Osteoblast (primary cell): ENCODE data around the gene UBE2Z. TPM values are rescaled to one million over a fixed set of nuclear protein-coding genes. Genes with fewer than 3 reads are reported as not detected.

Source experiments
- DNase-seq: peaks from one replicate; pipeline ENCODE4 v3.0.0; 2011; ENCODE audit warnings: low spot score, mixed read lengths; ENCODE audit not compliant: insufficient read length; ENCODE audit errors: missing footprints
- H2AFZ ChIP-seq: 2 replicates; pipeline ENCODE4 v1.6.0; 2011; ENCODE audit warnings: mild to moderate bottlenecking, low read length
- H3K27ac ChIP-seq: 2 replicates; pipeline ENCODE4 v1.5.1; 2011; ENCODE audit warnings: mild to moderate bottlenecking, low read depth, low read length, moderate library complexity
- H3K27me3 ChIP-seq: 2 replicates; pipeline ENCODE4 v1.6.0; 2012; ENCODE audit warnings: mild to moderate bottlenecking, control low read depth, inconsistent platforms, low read length, moderate library complexity; ENCODE audit not compliant: insufficient read depth
- H3K36me3 ChIP-seq: 2 replicates; pipeline ENCODE4 v1.5.1; 2011; ENCODE audit warnings: mild to moderate bottlenecking, low read length, control low read depth, moderate library complexity; ENCODE audit not compliant: insufficient read depth
- H3K4me1 ChIP-seq: 2 replicates; pipeline ENCODE4 v1.5.1; 2011; ENCODE audit warnings: mild to moderate bottlenecking, low read length, control low read depth, moderate library complexity; ENCODE audit not compliant: insufficient read depth
- H3K4me2 ChIP-seq: 2 replicates; pipeline ENCODE4 v1.6.0; 2011; ENCODE audit warnings: mild to moderate bottlenecking, low read length; ENCODE audit not compliant: insufficient read depth
- H3K4me3 ChIP-seq: fragments of 200-600 bp; sonication (generic); 3 replicates; pipeline ENCODE4 v1.5.1; 2012; ENCODE audit warnings: mild to moderate bottlenecking, low read length, inconsistent platforms; ENCODE audit not compliant: insufficient read depth
- H3K79me2 ChIP-seq: 2 replicates; pipeline ENCODE4 v1.6.0; 2012; ENCODE audit warnings: mild to moderate bottlenecking, low read length, control low read depth, inconsistent platforms; ENCODE audit not compliant: insufficient read depth
- H3K9me3 ChIP-seq: 2 replicates; pipeline ENCODE4 v1.5.1; 2011; ENCODE audit warnings: low read depth, low read length, control low read depth
- H4K20me1 ChIP-seq: 2 replicates; pipeline ENCODE4 v1.6.0; 2012; ENCODE audit warnings: mild to moderate bottlenecking, low read length, control low read depth; ENCODE audit not compliant: insufficient read depth
- small RNA-seq: library from RNA; depleted of rRNA; stranded (forward); fragments of <200 nt; gene quantifications from one replicate; pipeline ENCODE3, GENCODE V24; 2012
- total RNA-seq: library from RNA; depleted of rRNA; stranded (reverse); fragments of >200 nt; gene quantifications from 2 replicates; pipeline ENCODE4 v1.2.3, GENCODE V29; 2012
- TF ChIP-seq, protein P1 (sequence below): IDR thresholded peaks from 2 replicates; pipeline ENCODE4 v1.5.1; 2011; ENCODE audit warnings: mild to moderate bottlenecking, low read depth, low read length, moderate library complexity; ENCODE audit errors: extremely low read depth

The UBE2Z gene
- total RNA-seq, 1 donor = 98.8 TPM

DNA sequence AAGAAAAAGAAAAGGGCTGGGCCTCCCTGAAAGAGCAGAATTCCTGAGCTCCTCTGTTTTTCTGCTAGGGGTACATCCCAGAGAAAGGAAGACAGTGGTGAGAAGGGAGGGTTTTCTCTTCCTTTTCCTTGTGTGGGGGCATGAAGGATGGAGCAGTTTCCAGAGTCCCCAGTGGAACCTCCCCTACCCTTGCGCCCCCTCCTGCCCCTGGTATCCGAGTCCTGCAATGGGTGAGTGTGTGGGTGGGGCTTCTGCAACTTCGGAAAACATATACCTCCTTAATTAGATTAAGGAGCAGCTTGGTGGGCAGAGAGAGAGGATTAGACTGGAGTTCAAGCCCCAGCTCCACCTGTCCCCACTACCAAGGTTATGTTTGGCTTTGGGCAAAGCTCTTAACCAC, 65.6 kb downstream of the UBE2Z start:
- Histone ChIP-seq H2AFZ (peak overlapping the region; percentile 2), H3K9me3 (no peaks in the 10 kb centered on the region), H3K4me2 (no peak overlapping the region), H3K4me3 (no peak overlapping the region), H3K27me3 (no peaks in the 10 kb centered on the region), H3K36me3 (no peaks in the 10 kb centered on the region), H4K20me1 (no peaks in the 10 kb centered on the region), H3K4me1 (peaks cover 21% of the 10 kb centered on the region), H3K27ac (no peak overlapping the region), H3K79me2 (no peaks in the 10 kb centered on the region)
- DNase-seq = no peak
- TF ChIP-seq, protein P1, sequence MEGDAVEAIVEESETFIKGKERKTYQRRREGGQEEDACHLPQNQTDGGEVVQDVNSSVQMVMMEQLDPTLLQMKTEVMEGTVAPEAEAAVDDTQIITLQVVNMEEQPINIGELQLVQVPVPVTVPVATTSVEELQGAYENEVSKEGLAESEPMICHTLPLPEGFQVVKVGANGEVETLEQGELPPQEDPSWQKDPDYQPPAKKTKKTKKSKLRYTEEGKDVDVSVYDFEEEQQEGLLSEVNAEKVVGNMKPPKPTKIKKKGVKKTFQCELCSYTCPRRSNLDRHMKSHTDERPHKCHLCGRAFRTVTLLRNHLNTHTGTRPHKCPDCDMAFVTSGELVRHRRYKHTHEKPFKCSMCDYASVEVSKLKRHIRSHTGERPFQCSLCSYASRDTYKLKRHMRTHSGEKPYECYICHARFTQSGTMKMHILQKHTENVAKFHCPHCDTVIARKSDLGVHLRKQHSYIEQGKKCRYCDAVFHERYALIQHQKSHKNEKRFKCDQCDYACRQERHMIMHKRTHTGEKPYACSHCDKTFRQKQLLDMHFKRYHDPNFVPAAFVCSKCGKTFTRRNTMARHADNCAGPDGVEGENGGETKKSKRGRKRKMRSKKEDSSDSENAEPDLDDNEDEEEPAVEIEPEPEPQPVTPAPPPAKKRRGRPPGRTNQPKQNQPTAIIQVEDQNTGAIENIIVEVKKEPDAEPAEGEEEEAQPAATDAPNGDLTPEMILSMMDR = no peak

Small RNA genes within 50 kb of the gene (small RNA-seq; reads per million reads assigned to genes)
- gene AC068531.1 (not detected), gene RF00263 (not detected), gene RF01210 (not detected), gene RNU1-42P (0.60 reads per million)

Other genes with a start within 250 kb of the UBE2Z start
- gene PRAC1, start 185.9 kb upstream of the UBE2Z start, total RNA-seq = 0.88 TPM in 1 of 2 replicates, not detected in the other
- not detected in 2 replicates for gene PRAC2, start 185.2 kb upstream of the UBE2Z start, total RNA-seq
- not detected in 2 replicates for gene HOXB13, start 179.7 kb upstream of the UBE2Z start, total RNA-seq
- gene TTLL6, start 91.2 kb upstream of the UBE2Z start, total RNA-seq = not detected in 2 replicates
- gene CALCOCO2, start 77.4 kb upstream of the UBE2Z start, total RNA-seq = 103 and 105 TPM in 2 replicates
- 17.4 and 21.7 TPM in 2 replicates for gene ATP5MC1, start 15.6 kb upstream of the UBE2Z start, total RNA-seq
- gene SNF8, start 36.4 kb downstream of the UBE2Z start, total RNA-seq = 63.7 and 72.5 TPM in 2 replicates
- gene GIP, start 60.2 kb downstream of the UBE2Z start, total RNA-seq = not detected in 2 replicates
- 0.59 and 1.4 TPM in 2 replicates for gene IGF2BP1, start 89.0 kb downstream of the UBE2Z start, total RNA-seq
- gene B4GALNT2, start 224.4 kb downstream of the UBE2Z start, total RNA-seq = under 0.01 TPM in 1 of 2 replicates, not detected in the other